ENCODE measurements around the gene SIGLEC1. TPM values are rescaled to one million over a fixed set of nuclear protein-coding genes. Genes with fewer than 3 reads are reported as not detected.

The SIGLEC1 gene
- total and polyA plus RNA-seq, 2 of the 8 experiments (the other 6 are each of a cell fraction or from before 2014, with no cell fraction given) = 0.02 TPM; not detected in 1

DNA sequence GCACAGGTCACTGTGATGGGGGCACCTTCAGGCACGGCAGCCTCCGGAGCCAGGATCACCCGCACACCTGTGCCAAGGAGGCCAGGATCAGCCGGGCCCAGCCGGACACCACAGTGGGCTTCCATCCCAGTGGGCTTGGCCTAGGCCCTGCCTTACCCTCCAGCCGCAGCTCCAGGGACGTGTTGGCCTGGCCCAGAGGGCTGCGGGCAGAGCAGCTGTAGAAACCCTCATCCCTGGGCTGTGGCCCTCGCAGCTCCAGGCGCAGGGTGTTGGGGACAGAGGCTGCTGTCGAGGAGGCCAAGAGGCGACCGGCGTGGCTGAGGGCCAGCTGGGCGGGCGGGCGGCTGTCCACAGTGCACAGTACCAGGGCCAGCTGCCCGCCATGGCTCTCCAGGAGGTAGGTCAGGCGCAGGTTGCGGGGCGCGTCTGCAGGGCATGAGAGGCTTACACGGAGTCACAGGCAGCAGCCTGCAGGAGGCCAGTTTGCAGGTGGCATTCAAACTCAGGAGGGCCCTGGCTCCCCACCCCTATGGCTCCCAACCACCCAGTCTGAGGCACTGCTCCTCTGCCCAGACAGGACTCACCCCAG lies 19.6 kb downstream of the SIGLEC1 start (continued):
- TF ChIP-seq, protein P1, sequence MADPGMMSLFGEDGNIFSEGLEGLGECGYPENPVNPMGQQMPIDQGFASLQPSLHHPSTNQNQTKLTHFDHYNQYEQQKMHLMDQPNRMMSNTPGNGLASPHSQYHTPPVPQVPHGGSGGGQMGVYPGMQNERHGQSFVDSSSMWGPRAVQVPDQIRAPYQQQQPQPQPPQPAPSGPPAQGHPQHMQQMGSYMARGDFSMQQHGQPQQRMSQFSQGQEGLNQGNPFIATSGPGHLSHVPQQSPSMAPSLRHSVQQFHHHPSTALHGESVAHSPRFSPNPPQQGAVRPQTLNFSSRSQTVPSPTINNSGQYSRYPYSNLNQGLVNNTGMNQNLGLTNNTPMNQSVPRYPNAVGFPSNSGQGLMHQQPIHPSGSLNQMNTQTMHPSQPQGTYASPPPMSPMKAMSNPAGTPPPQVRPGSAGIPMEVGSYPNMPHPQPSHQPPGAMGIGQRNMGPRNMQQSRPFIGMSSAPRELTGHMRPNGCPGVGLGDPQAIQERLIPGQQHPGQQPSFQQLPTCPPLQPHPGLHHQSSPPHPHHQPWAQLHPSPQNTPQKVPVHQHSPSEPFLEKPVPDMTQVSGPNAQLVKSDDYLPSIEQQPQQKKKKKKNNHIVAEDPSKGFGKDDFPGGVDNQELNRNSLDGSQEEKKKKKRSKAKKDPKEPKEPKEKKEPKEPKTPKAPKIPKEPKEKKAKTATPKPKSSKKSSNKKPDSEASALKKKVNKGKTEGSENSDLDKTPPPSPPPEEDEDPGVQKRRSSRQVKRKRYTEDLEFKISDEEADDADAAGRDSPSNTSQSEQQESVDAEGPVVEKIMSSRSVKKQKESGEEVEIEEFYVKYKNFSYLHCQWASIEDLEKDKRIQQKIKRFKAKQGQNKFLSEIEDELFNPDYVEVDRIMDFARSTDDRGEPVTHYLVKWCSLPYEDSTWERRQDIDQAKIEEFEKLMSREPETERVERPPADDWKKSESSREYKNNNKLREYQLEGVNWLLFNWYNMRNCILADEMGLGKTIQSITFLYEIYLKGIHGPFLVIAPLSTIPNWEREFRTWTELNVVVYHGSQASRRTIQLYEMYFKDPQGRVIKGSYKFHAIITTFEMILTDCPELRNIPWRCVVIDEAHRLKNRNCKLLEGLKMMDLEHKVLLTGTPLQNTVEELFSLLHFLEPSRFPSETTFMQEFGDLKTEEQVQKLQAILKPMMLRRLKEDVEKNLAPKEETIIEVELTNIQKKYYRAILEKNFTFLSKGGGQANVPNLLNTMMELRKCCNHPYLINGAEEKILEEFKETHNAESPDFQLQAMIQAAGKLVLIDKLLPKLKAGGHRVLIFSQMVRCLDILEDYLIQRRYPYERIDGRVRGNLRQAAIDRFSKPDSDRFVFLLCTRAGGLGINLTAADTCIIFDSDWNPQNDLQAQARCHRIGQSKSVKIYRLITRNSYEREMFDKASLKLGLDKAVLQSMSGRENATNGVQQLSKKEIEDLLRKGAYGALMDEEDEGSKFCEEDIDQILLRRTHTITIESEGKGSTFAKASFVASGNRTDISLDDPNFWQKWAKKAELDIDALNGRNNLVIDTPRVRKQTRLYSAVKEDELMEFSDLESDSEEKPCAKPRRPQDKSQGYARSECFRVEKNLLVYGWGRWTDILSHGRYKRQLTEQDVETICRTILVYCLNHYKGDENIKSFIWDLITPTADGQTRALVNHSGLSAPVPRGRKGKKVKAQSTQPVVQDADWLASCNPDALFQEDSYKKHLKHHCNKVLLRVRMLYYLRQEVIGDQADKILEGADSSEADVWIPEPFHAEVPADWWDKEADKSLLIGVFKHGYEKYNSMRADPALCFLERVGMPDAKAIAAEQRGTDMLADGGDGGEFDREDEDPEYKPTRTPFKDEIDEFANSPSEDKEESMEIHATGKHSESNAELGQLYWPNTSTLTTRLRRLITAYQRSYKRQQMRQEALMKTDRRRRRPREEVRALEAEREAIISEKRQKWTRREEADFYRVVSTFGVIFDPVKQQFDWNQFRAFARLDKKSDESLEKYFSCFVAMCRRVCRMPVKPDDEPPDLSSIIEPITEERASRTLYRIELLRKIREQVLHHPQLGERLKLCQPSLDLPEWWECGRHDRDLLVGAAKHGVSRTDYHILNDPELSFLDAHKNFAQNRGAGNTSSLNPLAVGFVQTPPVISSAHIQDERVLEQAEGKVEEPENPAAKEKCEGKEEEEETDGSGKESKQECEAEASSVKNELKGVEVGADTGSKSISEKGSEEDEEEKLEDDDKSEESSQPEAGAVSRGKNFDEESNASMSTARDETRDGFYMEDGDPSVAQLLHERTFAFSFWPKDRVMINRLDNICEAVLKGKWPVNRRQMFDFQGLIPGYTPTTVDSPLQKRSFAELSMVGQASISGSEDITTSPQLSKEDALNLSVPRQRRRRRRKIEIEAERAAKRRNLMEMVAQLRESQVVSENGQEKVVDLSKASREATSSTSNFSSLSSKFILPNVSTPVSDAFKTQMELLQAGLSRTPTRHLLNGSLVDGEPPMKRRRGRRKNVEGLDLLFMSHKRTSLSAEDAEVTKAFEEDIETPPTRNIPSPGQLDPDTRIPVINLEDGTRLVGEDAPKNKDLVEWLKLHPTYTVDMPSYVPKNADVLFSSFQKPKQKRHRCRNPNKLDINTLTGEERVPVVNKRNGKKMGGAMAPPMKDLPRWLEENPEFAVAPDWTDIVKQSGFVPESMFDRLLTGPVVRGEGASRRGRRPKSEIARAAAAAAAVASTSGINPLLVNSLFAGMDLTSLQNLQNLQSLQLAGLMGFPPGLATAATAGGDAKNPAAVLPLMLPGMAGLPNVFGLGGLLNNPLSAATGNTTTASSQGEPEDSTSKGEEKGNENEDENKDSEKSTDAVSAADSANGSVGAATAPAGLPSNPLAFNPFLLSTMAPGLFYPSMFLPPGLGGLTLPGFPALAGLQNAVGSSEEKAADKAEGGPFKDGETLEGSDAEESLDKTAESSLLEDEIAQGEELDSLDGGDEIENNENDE (IDR thresholded peaks at IDR 0.05; ENCODE audit: insufficient replicate concordance, low read length) = no peak
- TF ChIP-seq HDAC6 (IDR thresholded peaks at IDR 0.05; ENCODE audit: low read depth, low read length) = no peak
- no peak for TF ChIP-seq SUZ12 (IDR thresholded peaks at IDR 0.05; ENCODE audit: low read length)

Data from H1 (cell line).